ENCODE measurements around the gene MACC1.
"Not testable (repeated sequence)": the region's sequence is repeated elsewhere in the genome, so short reads cannot be mapped to it uniquely, and the experiment has no call there.

The MACC1 gene

DNA sequence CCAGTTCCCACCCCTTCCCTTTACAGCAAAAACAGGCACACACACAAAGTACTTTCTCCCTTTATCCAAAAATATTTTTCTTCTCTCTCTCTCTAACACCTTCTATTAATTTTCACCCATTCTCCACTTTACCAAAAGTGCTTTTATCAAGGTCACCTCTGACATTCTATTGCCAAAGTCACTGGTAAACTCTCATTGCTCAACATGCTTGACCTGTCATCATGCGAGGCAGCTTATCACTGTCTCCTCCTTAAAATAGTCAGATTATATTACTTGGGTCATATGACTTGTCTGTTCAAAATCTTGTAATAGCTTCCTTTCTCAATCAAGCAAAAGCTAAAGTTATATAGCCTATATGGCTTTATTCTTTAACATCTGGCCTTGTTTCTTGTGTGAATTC is 28.6 kb downstream of the MACC1 start:
- no peak overlapping the region for H3K4me3 ChIP-seq (ENCODE audit: low read depth, low read length, poor library complexity, severe bottlenecking)
- no peaks in the 10 kb centered on the region for H3F3A ChIP-seq (ENCODE audit: insufficient read depth, low read length)
- H3K27ac ChIP-seq (ENCODE audit: low read depth, low read length, poor library complexity, severe bottlenecking) = no peak overlapping the region
- H3K79me2 ChIP-seq (ENCODE audit: insufficient read depth, low read length) = peaks cover 20% of the 10 kb centered on the region
- no peaks in the 10 kb centered on the region for H3K9me2 ChIP-seq (ENCODE audit: low read depth, low read length)
- H3K4me1 ChIP-seq (ENCODE audit: insufficient read depth, low read length, severe bottlenecking) = peaks cover 38% of the 10 kb centered on the region
- no peaks in the 10 kb centered on the region for H4K20me1 ChIP-seq (ENCODE audit: insufficient read depth, low read length)
- H3K9ac ChIP-seq (ENCODE audit: low read length) = no peak overlapping the region
- H3K36me3 ChIP-seq (ENCODE audit: insufficient read depth, low read length) = peaks cover 20% of the 10 kb centered on the region
- no peak for TF ChIP-seq EZH2 (IDR thresholded peaks at IDR 0.05; ENCODE audit: borderline replicate concordance, low read length)
- H2AFZ ChIP-seq (ENCODE audit: low read length) = no peak overlapping the region
- H3K9me3 ChIP-seq (ENCODE audit: low read length) = peaks cover 9% of the 10 kb centered on the region; the same call in 1 of the 2 replicates
- no peak overlapping the region for H3K4me2 ChIP-seq (ENCODE audit: low read length)
- H3K27me3 ChIP-seq (ENCODE audit: insufficient read depth, low read length) = no peaks in the 10 kb centered on the region

DNA sequence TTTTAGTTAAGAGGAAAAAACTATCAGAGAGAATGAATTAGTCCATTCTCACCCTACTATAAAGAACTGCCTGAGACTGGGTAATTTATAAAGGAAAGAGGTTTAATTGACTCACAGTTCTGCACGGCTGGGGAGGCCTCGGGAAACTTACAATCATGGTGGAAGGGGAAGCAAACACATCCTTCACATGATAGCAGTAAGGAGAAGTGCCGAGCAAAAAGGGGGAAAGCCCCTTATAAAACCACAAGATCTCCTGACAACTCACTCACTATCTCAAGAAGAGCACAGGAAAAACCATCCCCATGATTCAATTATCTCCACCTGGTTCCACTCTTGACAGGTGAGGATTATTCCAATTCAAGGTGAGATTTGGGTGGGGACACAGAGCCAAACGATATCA is 29.3 kb downstream of the MACC1 start:
- not testable (repeated sequence) for H3K9ac ChIP-seq (ENCODE audit: low read length); H4K20me1 ChIP-seq (ENCODE audit: insufficient read depth, low read length); H2AFZ ChIP-seq (ENCODE audit: low read length); H3K4me3 ChIP-seq (ENCODE audit: low read depth, low read length, poor library complexity, severe bottlenecking); H3K4me2 ChIP-seq (ENCODE audit: low read length); H3K9me2 ChIP-seq (ENCODE audit: low read depth, low read length); H3K27me3 ChIP-seq (ENCODE audit: insufficient read depth, low read length); H3K9me3 ChIP-seq (ENCODE audit: low read length); H3F3A ChIP-seq (ENCODE audit: insufficient read depth, low read length); H3K27ac ChIP-seq (ENCODE audit: low read depth, low read length, poor library complexity, severe bottlenecking)
- Histone ChIP-seq H3K36me3 (ENCODE audit: insufficient read depth, low read length) (peaks cover 20% of the 10 kb centered on the region), H3K79me2 (ENCODE audit: insufficient read depth, low read length) (peaks cover 20% of the 10 kb centered on the region), H3K4me1 (ENCODE audit: insufficient read depth, low read length, severe bottlenecking) (peaks cover 31% of the 10 kb centered on the region)

DNA sequence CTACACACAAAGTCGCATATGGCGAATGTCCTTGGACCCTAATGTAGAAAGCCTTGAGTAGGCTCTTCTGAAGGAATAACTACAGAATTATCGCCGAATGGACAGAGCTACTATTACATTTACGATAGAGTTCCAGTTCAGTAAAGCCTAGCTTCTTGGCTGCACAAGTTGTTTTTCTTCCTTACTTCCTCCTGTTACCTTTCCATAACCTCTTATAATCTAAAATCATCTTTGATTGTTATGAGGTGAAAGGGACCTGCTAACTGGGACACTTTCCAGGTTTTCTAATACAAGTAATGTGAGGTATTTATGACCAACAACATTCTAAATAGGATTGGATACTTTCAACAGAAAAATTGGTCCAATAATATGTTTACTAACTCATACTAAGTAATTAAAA is 31.2 kb downstream of the MACC1 start:
- peaks cover 9% of the 10 kb centered on the region; the same call in 1 of the 2 replicates for H3K9me3 ChIP-seq (ENCODE audit: low read length)
- peaks cover 12% of the 10 kb centered on the region for H3K4me1 ChIP-seq (ENCODE audit: insufficient read depth, low read length, severe bottlenecking)
- peaks cover 29% of the 10 kb centered on the region for H3K79me2 ChIP-seq (ENCODE audit: insufficient read depth, low read length)
- no peak overlapping the region for H2AFZ ChIP-seq (ENCODE audit: low read length)
- no peak for TF ChIP-seq EZH2 (IDR thresholded peaks at IDR 0.05; ENCODE audit: borderline replicate concordance, low read length)
- TF ChIP-seq, protein P1, sequence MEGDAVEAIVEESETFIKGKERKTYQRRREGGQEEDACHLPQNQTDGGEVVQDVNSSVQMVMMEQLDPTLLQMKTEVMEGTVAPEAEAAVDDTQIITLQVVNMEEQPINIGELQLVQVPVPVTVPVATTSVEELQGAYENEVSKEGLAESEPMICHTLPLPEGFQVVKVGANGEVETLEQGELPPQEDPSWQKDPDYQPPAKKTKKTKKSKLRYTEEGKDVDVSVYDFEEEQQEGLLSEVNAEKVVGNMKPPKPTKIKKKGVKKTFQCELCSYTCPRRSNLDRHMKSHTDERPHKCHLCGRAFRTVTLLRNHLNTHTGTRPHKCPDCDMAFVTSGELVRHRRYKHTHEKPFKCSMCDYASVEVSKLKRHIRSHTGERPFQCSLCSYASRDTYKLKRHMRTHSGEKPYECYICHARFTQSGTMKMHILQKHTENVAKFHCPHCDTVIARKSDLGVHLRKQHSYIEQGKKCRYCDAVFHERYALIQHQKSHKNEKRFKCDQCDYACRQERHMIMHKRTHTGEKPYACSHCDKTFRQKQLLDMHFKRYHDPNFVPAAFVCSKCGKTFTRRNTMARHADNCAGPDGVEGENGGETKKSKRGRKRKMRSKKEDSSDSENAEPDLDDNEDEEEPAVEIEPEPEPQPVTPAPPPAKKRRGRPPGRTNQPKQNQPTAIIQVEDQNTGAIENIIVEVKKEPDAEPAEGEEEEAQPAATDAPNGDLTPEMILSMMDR (IDR thresholded peaks at IDR 0.05; ENCODE audit: low read length) = no peak
- H3K4me3 ChIP-seq (ENCODE audit: low read depth, low read length, poor library complexity, severe bottlenecking) = no peak overlapping the region
- H3K4me2 ChIP-seq (ENCODE audit: low read length) = no peak overlapping the region
- H3K27me3 ChIP-seq (ENCODE audit: insufficient read depth, low read length) = no peaks in the 10 kb centered on the region
- H4K20me1 ChIP-seq (ENCODE audit: insufficient read depth, low read length) = no peaks in the 10 kb centered on the region
- H3K27ac ChIP-seq (ENCODE audit: low read depth, low read length, poor library complexity, severe bottlenecking) = no peak overlapping the region
- no peaks in the 10 kb centered on the region for H3F3A ChIP-seq (ENCODE audit: insufficient read depth, low read length)
- H3K36me3 ChIP-seq (ENCODE audit: insufficient read depth, low read length) = peaks cover 25% of the 10 kb centered on the region
- H3K9me2 ChIP-seq (ENCODE audit: low read depth, low read length) = no peaks in the 10 kb centered on the region
- H3K9ac ChIP-seq (ENCODE audit: low read length) = no peak overlapping the region

DNA sequence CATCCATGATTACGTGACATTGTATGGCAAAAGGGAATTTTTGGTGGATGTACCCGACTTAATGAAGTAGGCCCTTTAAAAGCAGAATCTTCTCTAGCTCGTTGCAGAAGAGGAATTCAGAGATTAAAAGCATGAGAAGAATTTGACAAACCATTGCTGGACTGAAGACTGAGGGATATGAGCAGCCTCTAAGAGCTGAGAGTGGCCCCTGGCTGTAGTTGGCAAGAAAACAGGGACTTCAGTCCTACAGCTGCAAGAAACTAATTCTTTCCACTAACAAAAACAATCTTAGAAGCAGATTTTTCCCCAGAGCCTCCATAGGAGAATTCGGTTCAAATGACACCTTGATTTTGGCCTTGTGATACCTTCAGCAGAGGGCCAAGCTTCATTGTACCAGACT is 34.1 kb downstream of the MACC1 start:
- peaks cover 5% of the 10 kb centered on the region for H3K4me1 ChIP-seq (ENCODE audit: insufficient read depth, low read length, severe bottlenecking)
- H3K4me2 ChIP-seq (ENCODE audit: low read length) = no peak overlapping the region
- H3K9me3 ChIP-seq (ENCODE audit: low read length) = no peaks in the 10 kb centered on the region
- H4K20me1 ChIP-seq (ENCODE audit: insufficient read depth, low read length) = no peaks in the 10 kb centered on the region
- H3K9ac ChIP-seq (ENCODE audit: low read length) = no peak overlapping the region
- no peak overlapping the region for H3K4me3 ChIP-seq (ENCODE audit: low read depth, low read length, poor library complexity, severe bottlenecking)
- H2AFZ ChIP-seq (ENCODE audit: low read length) = no peak overlapping the region
- TF ChIP-seq, protein P1 (IDR thresholded peaks at IDR 0.05; ENCODE audit: low read length) = no peak
- TF ChIP-seq EZH2 (IDR thresholded peaks at IDR 0.05; ENCODE audit: borderline replicate concordance, low read length) = no peak
- no peaks in the 10 kb centered on the region for H3K9me2 ChIP-seq (ENCODE audit: low read depth, low read length)
- peaks cover 22% of the 10 kb centered on the region for H3K36me3 ChIP-seq (ENCODE audit: insufficient read depth, low read length)
- no peaks in the 10 kb centered on the region for H3K27me3 ChIP-seq (ENCODE audit: insufficient read depth, low read length)
- H3K27ac ChIP-seq (ENCODE audit: low read depth, low read length, poor library complexity, severe bottlenecking) = no peak overlapping the region
- H3K79me2 ChIP-seq (ENCODE audit: insufficient read depth, low read length) = peaks cover 29% of the 10 kb centered on the region
- no peaks in the 10 kb centered on the region for H3F3A ChIP-seq (ENCODE audit: insufficient read depth, low read length)

Data from OCI-LY1 (cell line).